ENCODE results near the gene ATP1B3.

GRCh38 chr3:141853081-141853601 is 23.3 kb upstream of the ATP1B3 start:
- TF ChIP-seq CTCF (IDR thresholded peaks at IDR 0.05; ENCODE audit: poor library complexity, severe bottlenecking) (no peak), REST (IDR thresholded peaks at IDR 0.05; ENCODE audit: borderline replicate concordance) (no peak), POLR2AphosphoS5 (IDR thresholded peaks at IDR 0.05) (no peak), RAD21 (conservative IDR thresholded peaks at IDR 0.05) (no peak), EZH2 (IDR thresholded peaks at IDR 0.05; ENCODE audit: borderline replicate concordance, insufficient read depth, low read length, poor library complexity, severe bottlenecking) (no peak), TAF1 (IDR thresholded peaks at IDR 0.05; ENCODE audit: low read depth) (no peak)

Data from neural cell (in vitro differentiated cells).